NB4 (cell line): ENCODE results near the gene ACTBL2.

Source experiments
- DNase-seq: peaks from one replicate; pipeline ENCODE4 v3.0.0; 2010; ENCODE audit warnings: low read depth
- H3K4me3 ChIP-seq: one replicate; pipeline ENCODE4 v1.5.1; 2011; ENCODE audit warnings: mild to moderate bottlenecking, low read depth, low read length, moderate library complexity
- CTCF ChIP-seq: IDR thresholded peaks from one replicate; pipeline ENCODE4 v1.5.1; 2012; ENCODE audit warnings: low read depth, low read length
- MAX ChIP-seq: IDR thresholded peaks from 2 replicates; pipeline ENCODE4 v1.6.1; 2011; ENCODE audit warnings: low read depth, low read length
- MYC ChIP-seq: IDR thresholded peaks from 2 replicates; pipeline ENCODE4 v1.6.1; 2011; ENCODE audit warnings: low read depth, low read length
- POLR2A ChIP-seq: IDR thresholded peaks from 2 replicates; pipeline ENCODE4 v1.6.1; 2011; ENCODE audit warnings: mild to moderate bottlenecking; ENCODE audit not compliant: insufficient read length; ENCODE audit errors: extremely low read depth

Gene ACTBL2

GRCh38 chr5:57486027-57486602 is 3.5 kb upstream of the ACTBL2 start:
- no peak overlapping the region for H3K4me3 ChIP-seq
- no peak for TF ChIP-seq CTCF
- TF ChIP-seq MYC = no peak
- no peak for TF ChIP-seq MAX
- TF ChIP-seq POLR2A = no peak
- no peak for DNase-seq

GRCh38 chr5:57478826-57479225 is 3.8 kb downstream of the ACTBL2 start:
- no peak overlapping the region for H3K4me3 ChIP-seq
- no peak for DNase-seq
- TF ChIP-seq MYC (no peak), POLR2A (no peak), CTCF (no peak), MAX (no peak)

GRCh38 chr5:57476601-57477056 is 6.0 kb downstream of the ACTBL2 start:
- TF ChIP-seq MYC (no peak), CTCF (no peak), MAX (no peak), POLR2A (no peak)
- DNase-seq = no peak
- H3K4me3 ChIP-seq = no peak overlapping the region

- DNase-seq = no peak
- H3K4me3 ChIP-seq = no peak overlapping the region
- TF ChIP-seq MAX (no peak), CTCF (no peak), POLR2A (no peak), MYC (no peak)
Measured at GRCh38 chr5:57470339-57470738, 12.3 kb downstream of the ACTBL2 start.

GRCh38 chr5:57468481-57469163 is 14.0 kb downstream of the ACTBL2 start:
- no peak overlapping the region for H3K4me3 ChIP-seq
- TF ChIP-seq POLR2A = no peak
- TF ChIP-seq MYC = no peak
- TF ChIP-seq MAX = no peak
- TF ChIP-seq CTCF = no peak
- no peak for DNase-seq
